Transverse colon (tissue), 4 donors: ENCODE data around the gene CPT1A. TPM values are rescaled to one million over a fixed set of nuclear protein-coding genes. Genes with fewer than 3 reads are reported as not detected.
"Not testable (repeated sequence)": the region's sequence is repeated elsewhere in the genome, so short reads cannot be mapped to it uniquely, and the experiment has no call there.

Source experiments
- DNase-seq: peaks from one replicate; pipeline ENCODE4 v3.0.0-alpha.2; 2019
- H3K27ac ChIP-seq, 4 donors: fragments of 200-600 bp; sonication (generic); 2 replicates each; pipeline ENCODE4 v1.5.1; 2016 to 2018; ENCODE audit warnings: inconsistent platforms in 4 of 4
- H3K27me3 ChIP-seq: fragments of 200-600 bp; sonication (generic); 2 replicates; pipeline ENCODE4 v1.5.1; 2017; ENCODE audit warnings: inconsistent platforms
- H3K36me3 ChIP-seq, 4 donors: fragments of 200-600 bp; sonication (generic); 2 replicates each; pipeline ENCODE4 v1.5.1; 2017 to 2019; ENCODE audit warnings: inconsistent platforms in 4 of 4
- H3K4me1 ChIP-seq, 4 donors: fragments of 200-600 bp; sonication (generic); 2 replicates each; pipeline ENCODE4 v1.5.1; 2017 to 2020; ENCODE audit warnings: inconsistent platforms in 4 of 4
- H3K4me3 ChIP-seq, 4 donors: fragments of 200-600 bp; sonication (generic); 1 replicate in 1 of 4; 2 replicates in 3 of 4; pipeline versions ENCODE4 v1.5.1 to v1.6.1; 2017 to 2019; ENCODE audit warnings: inconsistent platforms in 4 of 4
- H3K9me3 ChIP-seq, 2 donors: fragments of 200-600 bp; sonication (generic); 2 replicates each; pipeline ENCODE4 v1.5.1; 2017 to 2019; ENCODE audit warnings: inconsistent platforms in 2 of 2
- EP300 ChIP-seq: sonication (generic); formaldehyde crosslinking; IDR thresholded peaks from one replicate; pipeline ENCODE4 v1.6.1; 2017; ENCODE audit warnings: antibody characterized with exemption, low read depth
- POLR2A ChIP-seq: fragments of 450-650 bp; IDR thresholded peaks from one replicate; pipeline ENCODE4 v1.6.1; 2016; ENCODE audit warnings: antibody characterized with exemption, mild to moderate bottlenecking, moderate library complexity
- POLR2AphosphoS5 ChIP-seq, 3 donors: sonication (generic); formaldehyde crosslinking; IDR thresholded peaks; one replicate each; pipeline ENCODE4 v1.6.1; 2016; ENCODE audit warnings: antibody characterized with exemption in 3 of 3
- WGBS, 2 donors: methylation state at CpG; one replicate each; pipeline ENCODE4 v1.1.5; 2018; ENCODE audit warnings: low coverage in 1 of 2; 5-methylcytosine and 5-hydroxymethylcytosine counted together
- in situ Hi-C, 4 donors: fragments of 200-750 bp; cut with MboI; loops; one replicate each; pipeline versions ENCODE4 v1.15.0 to v1.15.1; 2017; ENCODE audit warnings: low sequenced_read_pairs in 3 of 4, low pct_ligation_motif_present in 1 of 4, low pct_unique_long_range_greater_than_20kb in 1 of 4
- intact Hi-C: fragments of 100-400 bp; cut with DNase I; formaldehyde crosslinking; loops from one replicate; pipeline ENCODE4 v1.15.1; 2023; ENCODE audit warnings: low total_unique reads
- total RNA-seq, 4 donors: library from RNA; depleted of rRNA; stranded (reverse); fragments of >200 nt; gene quantifications; one replicate each; pipeline ENCODE4 v1.1.0, GENCODE V29; 2016
- TF ChIP-seq, protein P1 (sequence below), 5 experiments: fragments of 200-600 bp in 3 of 5; fragments of 450-650 bp in 2 of 5; sonication (generic) in 3 of 5; IDR thresholded peaks; 1 replicate in 2 of 5; 2 replicates in 3 of 5; pipeline ENCODE4 v1.5.1; 2016 to 2017; ENCODE audit warnings: antibody characterized with exemption in 5 of 5, inconsistent platforms in 3 of 5, mild to moderate bottlenecking in 2 of 5, moderate library complexity in 1 of 5

CPT1A gene
- total RNA-seq, 4 donors from 2014 or later, result 98.9 to 263 (median 177) TPM

DNA sequence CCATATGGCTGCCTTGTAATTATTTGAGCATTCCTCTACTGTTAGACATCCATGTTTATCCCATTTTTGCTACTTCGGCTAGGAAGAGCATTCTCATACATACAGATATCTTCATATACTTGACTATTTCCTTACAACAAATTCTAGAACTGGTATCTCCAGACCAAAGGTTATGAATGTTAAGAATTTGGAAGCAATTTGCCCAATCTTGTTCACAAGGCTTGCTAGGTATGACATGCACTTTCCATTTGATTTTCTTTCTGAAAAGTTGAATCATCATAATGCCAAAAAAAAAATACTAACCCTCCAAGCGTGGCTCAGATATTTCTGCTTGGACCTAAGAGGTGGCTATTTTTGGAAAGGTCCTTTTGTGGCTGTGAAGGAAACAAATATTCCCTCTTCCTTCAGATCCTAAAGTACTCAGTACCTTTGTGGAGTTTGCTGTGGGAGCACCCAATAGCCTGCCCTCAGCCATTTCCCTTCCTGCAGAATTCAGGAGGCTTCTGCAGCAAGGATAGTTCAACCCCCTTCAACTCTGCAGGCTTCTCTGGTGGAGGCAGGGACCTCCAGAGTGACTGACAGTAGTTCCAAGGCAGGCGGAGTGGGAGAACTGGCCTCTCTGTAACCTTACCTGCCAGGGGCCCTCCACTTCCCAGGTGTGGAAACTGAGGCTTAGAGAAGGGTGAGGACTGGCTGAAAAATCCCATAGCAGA lies 22.0 kb upstream of the CPT1A start:
- no peak overlapping the region for H3K27ac ChIP-seq
- H3K9me3 ChIP-seq, result peaks cover 0 to 5% of the 10 kb centered on the region in 2 donors
- no peak for DNase-seq
- TF ChIP-seq POLR2A, result no peak
- TF ChIP-seq, protein P1, sequence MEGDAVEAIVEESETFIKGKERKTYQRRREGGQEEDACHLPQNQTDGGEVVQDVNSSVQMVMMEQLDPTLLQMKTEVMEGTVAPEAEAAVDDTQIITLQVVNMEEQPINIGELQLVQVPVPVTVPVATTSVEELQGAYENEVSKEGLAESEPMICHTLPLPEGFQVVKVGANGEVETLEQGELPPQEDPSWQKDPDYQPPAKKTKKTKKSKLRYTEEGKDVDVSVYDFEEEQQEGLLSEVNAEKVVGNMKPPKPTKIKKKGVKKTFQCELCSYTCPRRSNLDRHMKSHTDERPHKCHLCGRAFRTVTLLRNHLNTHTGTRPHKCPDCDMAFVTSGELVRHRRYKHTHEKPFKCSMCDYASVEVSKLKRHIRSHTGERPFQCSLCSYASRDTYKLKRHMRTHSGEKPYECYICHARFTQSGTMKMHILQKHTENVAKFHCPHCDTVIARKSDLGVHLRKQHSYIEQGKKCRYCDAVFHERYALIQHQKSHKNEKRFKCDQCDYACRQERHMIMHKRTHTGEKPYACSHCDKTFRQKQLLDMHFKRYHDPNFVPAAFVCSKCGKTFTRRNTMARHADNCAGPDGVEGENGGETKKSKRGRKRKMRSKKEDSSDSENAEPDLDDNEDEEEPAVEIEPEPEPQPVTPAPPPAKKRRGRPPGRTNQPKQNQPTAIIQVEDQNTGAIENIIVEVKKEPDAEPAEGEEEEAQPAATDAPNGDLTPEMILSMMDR (IDR thresholded peaks at IDR 0.05), result no peak
- no peak for TF ChIP-seq EP300
- TF ChIP-seq POLR2AphosphoS5 (IDR thresholded peaks at IDR 0.05), result no peak
- H3K4me1 ChIP-seq, result no peaks in the 10 kb centered on the region
- no peaks in the 10 kb centered on the region for H3K27me3 ChIP-seq
- in situ Hi-C loops, result no loop called here
- intact Hi-C loops, result no loop called here
- no peaks in the 10 kb centered on the region for H3K36me3 ChIP-seq
- H3K4me3 ChIP-seq, result no peak overlapping the region
- 85 to 95% methylated on average over 2 to 3 of the region's 3 CpGs for WGBS, 2 donors

DNA sequence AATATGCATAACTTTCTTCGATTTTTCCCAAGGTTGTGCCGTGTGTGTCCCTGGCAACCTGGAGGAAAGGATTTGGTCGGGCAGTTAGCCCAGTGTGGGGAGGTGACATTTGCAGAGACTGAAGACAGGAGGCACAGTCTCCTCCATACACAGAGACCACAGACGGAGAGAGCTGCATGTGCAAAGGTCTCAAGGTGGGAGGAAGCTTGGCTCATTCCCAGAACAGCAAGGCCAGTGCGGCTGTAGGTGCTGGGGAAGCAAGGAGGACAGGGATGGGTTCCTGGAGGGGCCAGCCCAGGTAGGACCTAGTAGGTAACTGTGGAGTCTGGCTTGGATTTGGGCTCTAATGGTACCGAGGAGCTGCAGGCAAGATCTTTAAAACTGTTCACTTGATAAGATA lies 20.7 kb upstream of the CPT1A start:
- in situ Hi-C loops (no loop called here), intact Hi-C loops (no loop called here)
- DNase-seq, result no peak
- WGBS, 2 donors, result 79 to 91% methylated on average over 5 to 6 of the region's 6 CpGs
- TF ChIP-seq EP300 (no peak), POLR2AphosphoS5 (IDR thresholded peaks at IDR 0.05) (no peak), POLR2A (no peak)
- TF ChIP-seq, protein P1 (IDR thresholded peaks at IDR 0.05), result no peak
- no peaks in the 10 kb centered on the region for H3K27me3 ChIP-seq
- no peak overlapping the region for H3K27ac ChIP-seq
- H3K4me1 ChIP-seq, result peaks cover 4 to 7% (median 7%) of the 10 kb centered on the region in 4 donors
- H3K4me3 ChIP-seq, result no peak overlapping the region
- no peaks in the 10 kb centered on the region for H3K36me3 ChIP-seq
- peaks cover 0 to 5% of the 10 kb centered on the region in 2 donors for H3K9me3 ChIP-seq

DNA sequence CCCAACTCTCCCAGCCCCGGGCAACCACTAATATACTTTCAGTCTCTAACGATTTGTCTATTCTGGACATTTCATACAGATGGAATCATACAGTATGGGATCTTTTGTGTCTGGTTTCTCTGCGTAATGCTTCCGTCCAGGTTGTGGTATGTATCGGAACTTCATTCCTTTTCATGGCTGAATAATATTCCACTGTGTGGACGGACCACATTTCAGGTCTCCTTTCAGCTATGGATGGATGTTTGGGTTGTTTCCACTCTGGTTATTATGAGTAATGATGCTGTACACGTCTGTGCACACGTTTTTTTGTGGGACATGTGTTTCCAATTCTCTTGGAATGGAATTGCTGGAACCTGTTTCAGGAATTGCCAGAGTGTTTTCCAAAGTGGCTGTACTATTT lies 17.4 kb upstream of the CPT1A start:
- DNase-seq, result no peak
- Histone ChIP-seq H3K9me3 (peaks cover 0 to 5% of the 10 kb centered on the region in 2 donors), H3K4me1 (peaks cover 20 to 37% (median 32%) of the 10 kb centered on the region in 4 donors), H3K27ac (no peak overlapping the region), H3K27me3 (peaks cover 8% of the 10 kb centered on the region), H3K36me3 (no peaks in the 10 kb centered on the region), H3K4me3 (no peak overlapping the region)
- TF ChIP-seq, protein P1 (IDR thresholded peaks at IDR 0.05), result no peak
- no peak for TF ChIP-seq POLR2A
- TF ChIP-seq EP300, result no peak
- TF ChIP-seq POLR2AphosphoS5 (IDR thresholded peaks at IDR 0.05), result no peak
- 86 to 87% methylated on average over 8 of the region's 8 CpGs for WGBS, 2 donors
- intact Hi-C loops (no loop called here), in situ Hi-C loops (no loop called here)

DNA sequence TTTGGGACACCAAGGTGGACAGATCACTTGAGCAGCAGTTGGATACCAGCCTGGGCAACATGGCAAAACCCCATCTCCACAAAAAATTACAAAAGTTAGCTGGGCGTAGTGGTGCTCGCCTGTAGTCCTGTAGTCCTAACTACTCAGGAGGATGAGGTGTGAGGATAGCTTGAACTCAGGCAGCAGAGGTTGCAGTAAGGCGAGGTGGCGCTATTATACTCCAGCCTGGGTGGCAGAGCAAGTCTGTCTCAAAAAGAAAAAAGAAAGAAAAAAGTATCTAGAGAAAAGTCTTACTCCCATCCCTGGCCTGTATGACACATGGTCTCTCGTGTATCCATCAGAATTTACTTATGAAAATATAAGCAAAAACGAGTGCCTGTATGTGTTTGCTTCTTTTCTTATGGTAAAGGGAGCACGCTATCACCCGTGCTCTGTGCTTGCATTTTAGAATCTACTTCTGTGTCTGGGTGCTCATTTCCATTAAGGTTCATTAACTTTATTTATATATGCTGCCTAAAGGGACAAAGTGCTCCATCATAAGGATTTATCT lies 15.4 kb upstream of the CPT1A start:
- in situ Hi-C loops, result no loop called here
- intact Hi-C loops, result loop anchor here (2.0 kb wide), 1 partner anchor 18 kb away; no protein-coding TSS in a partner anchor

DNA sequence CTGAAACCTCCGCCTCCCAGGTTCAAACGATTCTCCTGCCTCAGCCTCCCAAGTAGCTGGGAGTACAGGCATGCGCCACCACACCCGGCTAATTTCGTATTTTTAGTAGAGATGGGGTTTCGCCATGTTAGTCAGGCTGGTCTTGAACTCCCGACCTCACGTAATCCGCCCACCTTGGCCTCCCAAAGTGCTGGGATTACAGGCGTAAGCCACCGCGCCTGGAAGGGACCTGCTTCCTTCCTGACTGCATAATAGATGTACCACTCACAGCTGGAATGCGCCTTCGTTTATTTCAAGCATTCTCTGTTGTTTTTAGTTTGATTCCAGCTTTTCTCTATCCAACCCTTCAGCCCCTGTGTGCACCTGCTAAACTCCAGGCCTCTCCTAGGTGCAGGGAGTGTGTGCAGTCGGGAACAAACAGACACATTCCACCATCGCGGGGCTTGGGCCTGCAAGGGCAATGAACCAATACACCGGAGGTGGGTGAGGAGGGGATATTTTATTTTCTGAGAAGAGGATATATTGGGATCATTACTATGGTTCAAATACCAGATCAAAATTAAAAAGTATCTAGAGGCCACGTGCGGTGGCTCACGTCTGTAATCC lies 14.8 kb upstream of the CPT1A start:
- Histone ChIP-seq H3K4me1 (peaks cover 20 to 37% (median 32%) of the 10 kb centered on the region in 4 donors), H3K27ac (peak overlapping the region; percentile 69 to 82 (median 75)), H3K27me3 (peaks cover 18% of the 10 kb centered on the region)
- H3K4me3 ChIP-seq, DNase-seq, H3K36me3 ChIP-seq, H3K9me3 ChIP-seq, in situ Hi-C loops: not testable (repeated sequence)
- WGBS, 2 donors, result 87 to 91% methylated on average over 3 to 21 of the region's 21 CpGs
- intact Hi-C loops, result loop anchor here (2.0 kb wide), 1 partner anchor 18 kb away; no protein-coding TSS in a partner anchor

More for the DNA sequence above, 15.4 kb upstream of the CPT1A start:
- 54 to 64% methylated on average over 8 of the region's 8 CpGs for WGBS, 2 donors
- no peak for DNase-seq
- Histone ChIP-seq H3K27ac (peak overlapping the region; percentile 60 to 82 (median 74)), H3K27me3 (peaks cover 18% of the 10 kb centered on the region), H3K9me3 (no peaks in the 10 kb centered on the region), H3K4me1 (peaks cover 20 to 37% (median 32%) of the 10 kb centered on the region in 4 donors), H3K36me3 (no peaks in the 10 kb centered on the region), H3K4me3 (no peak overlapping the region)
- TF ChIP-seq, protein P1 (IDR thresholded peaks at IDR 0.05), result no peak
- TF ChIP-seq POLR2AphosphoS5 (IDR thresholded peaks at IDR 0.05), result no peak
- TF ChIP-seq EP300, result no peak
